PFSK-1 (cell line): ENCODE data around the gene B3GALT4.

Experiments used
- FOXP2 ChIP-seq: optimal IDR thresholded peaks from 2 replicates; pipeline ENCODE3; 2011; ENCODE audit warnings: borderline replicate concordance, control low read depth, inconsistent platforms; ENCODE audit not compliant: insufficient read depth; ENCODE audit errors: extremely low read length, extremely low read depth
- POLR2AphosphoS5 ChIP-seq: IDR thresholded peaks from 2 replicates; pipeline ENCODE4 v1.6.1; 2012; ENCODE audit warnings: low read depth, mild to moderate bottlenecking, control low read depth, low read length, moderate library complexity
- SIN3A ChIP-seq: IDR thresholded peaks from 2 replicates; pipeline ENCODE4 v1.6.1; 2012; ENCODE audit warnings: mild to moderate bottlenecking, low read length, moderate library complexity, borderline replicate concordance; ENCODE audit not compliant: insufficient read depth
- TAF1 ChIP-seq: IDR thresholded peaks from 2 replicates; pipeline ENCODE4 v1.6.1; 2012; ENCODE audit warnings: low read length, control low read depth, borderline replicate concordance; ENCODE audit not compliant: insufficient read depth
- TF ChIP-seq, protein P1 (sequence below), 2 experiments: IDR thresholded peaks; 2 replicates each; pipeline versions ENCODE4 v1.6.1 to v1.8.0; 2011 to 2012; ENCODE audit warnings: low read depth in 2 of 2, low read length in 2 of 2, control low read depth in 1 of 2, inconsistent platforms in 1 of 2, mild to moderate bottlenecking in 1 of 2, moderate library complexity in 1 of 2; ENCODE audit not compliant: insufficient read depth in 1 of 2

The B3GALT4 gene

DNA sequence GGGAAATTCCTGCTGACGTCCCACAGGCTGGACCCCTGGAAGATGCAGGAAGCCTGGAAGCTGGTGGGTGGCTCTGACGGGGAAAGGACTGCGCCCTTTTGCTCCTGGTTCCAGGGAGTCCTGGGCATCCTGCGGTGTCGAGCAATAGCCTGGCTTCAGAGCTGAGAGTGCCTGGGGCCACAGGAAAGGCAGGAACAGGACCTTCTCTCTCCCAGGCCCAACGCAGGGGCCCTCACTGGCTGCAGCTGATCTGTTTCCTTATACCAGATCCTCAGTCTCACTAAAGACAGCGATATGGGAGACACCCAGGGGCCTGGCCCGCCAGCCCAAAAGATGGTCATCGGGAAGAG lies 1.4 kb downstream of the B3GALT4 start:
- TF ChIP-seq SIN3A (no peak), POLR2AphosphoS5 (no peak)
- TF ChIP-seq, protein P1, sequence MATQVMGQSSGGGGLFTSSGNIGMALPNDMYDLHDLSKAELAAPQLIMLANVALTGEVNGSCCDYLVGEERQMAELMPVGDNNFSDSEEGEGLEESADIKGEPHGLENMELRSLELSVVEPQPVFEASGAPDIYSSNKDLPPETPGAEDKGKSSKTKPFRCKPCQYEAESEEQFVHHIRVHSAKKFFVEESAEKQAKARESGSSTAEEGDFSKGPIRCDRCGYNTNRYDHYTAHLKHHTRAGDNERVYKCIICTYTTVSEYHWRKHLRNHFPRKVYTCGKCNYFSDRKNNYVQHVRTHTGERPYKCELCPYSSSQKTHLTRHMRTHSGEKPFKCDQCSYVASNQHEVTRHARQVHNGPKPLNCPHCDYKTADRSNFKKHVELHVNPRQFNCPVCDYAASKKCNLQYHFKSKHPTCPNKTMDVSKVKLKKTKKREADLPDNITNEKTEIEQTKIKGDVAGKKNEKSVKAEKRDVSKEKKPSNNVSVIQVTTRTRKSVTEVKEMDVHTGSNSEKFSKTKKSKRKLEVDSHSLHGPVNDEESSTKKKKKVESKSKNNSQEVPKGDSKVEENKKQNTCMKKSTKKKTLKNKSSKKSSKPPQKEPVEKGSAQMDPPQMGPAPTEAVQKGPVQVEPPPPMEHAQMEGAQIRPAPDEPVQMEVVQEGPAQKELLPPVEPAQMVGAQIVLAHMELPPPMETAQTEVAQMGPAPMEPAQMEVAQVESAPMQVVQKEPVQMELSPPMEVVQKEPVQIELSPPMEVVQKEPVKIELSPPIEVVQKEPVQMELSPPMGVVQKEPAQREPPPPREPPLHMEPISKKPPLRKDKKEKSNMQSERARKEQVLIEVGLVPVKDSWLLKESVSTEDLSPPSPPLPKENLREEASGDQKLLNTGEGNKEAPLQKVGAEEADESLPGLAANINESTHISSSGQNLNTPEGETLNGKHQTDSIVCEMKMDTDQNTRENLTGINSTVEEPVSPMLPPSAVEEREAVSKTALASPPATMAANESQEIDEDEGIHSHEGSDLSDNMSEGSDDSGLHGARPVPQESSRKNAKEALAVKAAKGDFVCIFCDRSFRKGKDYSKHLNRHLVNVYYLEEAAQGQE (IDR thresholded peaks at IDR 0.05; ENCODE audit: insufficient read depth in 1 of 2, low read depth in 2 of 2, low read length in 2 of 2) = no peak

DNA sequence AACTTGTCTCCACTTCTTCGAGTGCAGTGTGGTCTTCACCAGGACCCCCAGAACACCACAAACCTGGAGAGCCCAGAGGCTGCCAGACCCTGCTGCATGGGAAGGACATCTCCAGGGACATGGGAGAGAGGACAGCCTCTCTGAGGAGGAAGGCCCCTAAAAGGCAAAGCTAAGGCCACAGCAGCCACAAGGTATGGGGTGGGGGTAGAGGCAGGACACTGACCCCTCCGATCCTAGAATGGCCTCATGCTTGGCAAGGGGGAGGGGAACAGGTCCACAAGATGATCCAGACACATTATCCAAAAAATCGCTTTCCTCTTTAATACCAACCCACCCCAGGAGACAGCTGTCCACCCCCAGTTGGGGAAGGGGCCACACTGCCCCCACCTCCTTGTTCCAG lies 1.9 kb downstream of the B3GALT4 start:
- TF ChIP-seq TAF1 (no peak), FOXP2 (no peak), SIN3A (no peak), POLR2AphosphoS5 (no peak)
- TF ChIP-seq, protein P1 (IDR thresholded peaks at IDR 0.05; ENCODE audit: insufficient read depth in 1 of 2, low read depth in 2 of 2, low read length in 2 of 2) = no peak

DNA sequence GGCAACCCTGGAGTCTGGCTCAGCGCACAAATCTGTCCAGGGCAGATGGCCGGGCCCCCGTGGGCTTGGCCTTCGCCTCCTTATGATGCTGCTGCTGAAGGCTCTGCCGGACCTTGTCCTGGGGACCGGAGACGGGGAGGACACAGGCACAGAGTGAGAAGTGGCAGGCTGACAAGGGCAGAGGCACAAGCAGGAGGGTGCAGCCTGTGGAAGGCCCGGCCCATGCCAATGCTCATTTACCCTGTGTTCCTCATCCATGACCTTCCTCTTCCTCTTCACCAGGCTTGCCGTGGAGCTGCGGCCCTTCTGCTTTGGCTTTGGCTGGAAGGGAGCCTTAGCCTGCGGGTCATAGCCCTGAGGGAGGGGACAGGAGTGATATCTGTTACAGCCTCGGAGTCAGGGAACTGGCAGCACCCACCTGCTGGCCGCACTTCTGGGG lies 2.4 kb downstream of the B3GALT4 start:
- TF ChIP-seq SIN3A (no peak), TAF1 (no peak), POLR2AphosphoS5 (no peak), FOXP2 (no peak)
- TF ChIP-seq, protein P1 (IDR thresholded peaks at IDR 0.05; ENCODE audit: insufficient read depth in 1 of 2, low read depth in 2 of 2, low read length in 2 of 2) = no peak

DNA sequence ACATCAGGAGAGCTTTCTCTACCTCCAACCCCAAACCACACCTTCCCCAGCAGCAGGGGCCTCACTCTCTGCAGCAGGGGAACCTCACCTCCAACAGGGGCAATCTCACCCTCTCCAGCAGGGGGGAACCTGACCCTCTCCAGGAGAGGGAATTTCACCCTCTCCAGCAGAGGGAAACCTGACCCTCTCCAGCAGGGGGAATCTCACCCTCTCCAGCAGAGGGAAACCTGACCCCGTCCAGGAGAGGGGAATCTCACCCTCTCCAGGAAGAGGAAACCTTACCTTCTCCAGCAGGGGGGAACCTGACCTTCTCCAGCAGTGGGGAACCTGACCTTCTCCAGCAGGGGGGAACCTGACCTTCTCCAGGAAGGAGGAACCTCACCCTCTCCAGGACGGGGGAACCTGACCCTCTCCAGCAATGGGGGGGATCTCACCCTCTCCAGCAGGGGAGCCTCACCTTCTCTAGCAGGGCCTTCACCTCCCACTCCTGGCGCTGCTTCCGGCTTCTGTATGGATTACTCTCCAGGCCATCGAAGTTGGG lies 3.1 kb downstream of the B3GALT4 start:
- TF ChIP-seq TAF1 (no peak), SIN3A (no peak), FOXP2 (no peak), POLR2AphosphoS5 (no peak)
- TF ChIP-seq, protein P1 (IDR thresholded peaks at IDR 0.05; ENCODE audit: insufficient read depth in 1 of 2, low read depth in 2 of 2, low read length in 2 of 2) = no peak

DNA sequence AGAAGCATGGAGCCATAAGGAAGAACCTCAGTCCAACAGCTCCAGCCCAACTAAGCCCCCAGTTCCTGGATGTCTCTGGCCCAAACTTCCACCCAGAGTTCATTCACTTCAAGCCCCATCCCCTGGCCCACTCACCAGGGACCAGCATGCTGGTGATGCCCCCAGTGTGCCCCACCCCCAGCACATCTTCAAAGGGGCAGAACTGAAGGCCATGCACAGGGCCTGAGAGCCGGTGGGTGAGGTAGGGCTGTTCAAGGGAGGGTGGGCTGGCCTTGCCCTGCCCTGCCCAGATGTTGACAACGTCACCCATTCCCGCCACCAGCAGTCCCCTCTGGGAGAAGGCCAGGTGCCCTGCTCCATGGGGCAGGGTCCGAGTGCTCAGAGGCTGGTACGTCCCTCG lies 3.6 kb downstream of the B3GALT4 start:
- no peak for TF ChIP-seq POLR2AphosphoS5
- no peak for TF ChIP-seq TAF1
- no peak for TF ChIP-seq SIN3A
- TF ChIP-seq, protein P1 (IDR thresholded peaks at IDR 0.05; ENCODE audit: insufficient read depth in 1 of 2, low read depth in 2 of 2, low read length in 2 of 2) = no peak
- no peak for TF ChIP-seq FOXP2
